Tibial artery (tissue), 4 donors: ENCODE results near the gene ENPP3.

Experiments
- DNase-seq, 2 donors: peaks; one replicate each; pipeline ENCODE4 v3.0.0-alpha.2; 2019
- H3K27ac ChIP-seq, 2 donors: fragments of 200-600 bp; sonication (generic) in 1 of 2; 1 replicate in 1 of 2; 2 replicates in 1 of 2; pipeline ENCODE4 v1.5.1; 2018 to 2019; ENCODE audit warnings: mild to moderate bottlenecking in 1 of 2
- H3K27me3 ChIP-seq, 2 donors: fragments of 200-600 bp; sonication (generic) in 1 of 2; one replicate each; pipeline versions ENCODE4 v1.5.1 to v1.6.0; 2016 to 2019
- H3K36me3 ChIP-seq, 3 donors: fragments of 200-600 bp; sonication (generic) in 2 of 3; one replicate each; pipeline ENCODE4 v1.5.1; 2016 to 2019; ENCODE audit warnings: mild to moderate bottlenecking in 2 of 3
- H3K4me1 ChIP-seq, 4 donors: fragments of 200-600 bp; sonication (generic) in 2 of 4; 1 replicate in 3 of 4; 2 replicates in 1 of 4; pipeline ENCODE4 v1.5.1; 2016 to 2019
- H3K4me3 ChIP-seq, 2 donors: fragments of 200-600 bp; sonication (generic) in 1 of 2; 1 replicate in 1 of 2; 2 replicates in 1 of 2; pipeline ENCODE4 v1.5.1; 2018 to 2019; ENCODE audit warnings: mild to moderate bottlenecking in 2 of 2
- H3K9me3 ChIP-seq, 3 donors: fragments of 200-600 bp; sonication (generic) in 1 of 3; one replicate each; pipeline ENCODE4 v1.5.1; 2016 to 2019
- CTCF ChIP-seq, 2 experiments: fragments of 200-600 bp in 1 of 2; fragments of 450-650 bp in 1 of 2; IDR thresholded peaks; one replicate each; pipeline ENCODE4 v1.5.1; 2017 to 2019; ENCODE audit warnings: antibody characterized with exemption in 2 of 2, mild to moderate bottlenecking in 1 of 2, moderate library complexity in 1 of 2
- intact Hi-C: fragments of 100-400 bp; cut with DNase I; formaldehyde crosslinking; loops from one replicate; pipeline ENCODE4 v1.15.0; 2023; ENCODE audit warnings: low total_unique reads

The ENPP3 gene

DNA sequence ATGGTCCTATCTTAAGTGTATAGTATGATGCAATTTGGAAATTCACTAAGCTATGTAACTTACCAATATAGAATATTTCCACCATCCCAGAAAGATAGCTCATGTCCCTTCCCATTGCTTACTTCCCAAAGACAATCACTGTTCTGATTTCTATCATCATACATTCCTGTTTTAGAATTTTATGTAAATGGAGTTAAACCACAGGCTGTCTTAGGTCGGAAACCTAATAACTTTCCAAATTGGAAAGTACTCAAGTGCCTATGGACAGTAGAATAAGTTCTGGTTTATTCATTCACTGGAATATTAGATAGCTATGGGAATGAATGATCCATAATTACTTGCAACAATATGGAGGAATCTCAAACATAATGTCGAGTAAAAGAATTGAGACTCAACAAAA lies 20.1 kb downstream of the ENPP3 start:
- H3K27ac ChIP-seq = no peak overlapping the region
- no peak for DNase-seq
- TF ChIP-seq CTCF (IDR thresholded peaks at IDR 0.05) = no peak
- no peaks in the 10 kb centered on the region for H3K9me3 ChIP-seq
- intact Hi-C loops = no loop called here
- no peaks in the 10 kb centered on the region for H3K36me3 ChIP-seq
- H3K4me3 ChIP-seq = no peak overlapping the region
- H3K27me3 ChIP-seq = no peaks in the 10 kb centered on the region
- H3K4me1 ChIP-seq = no peaks in the 10 kb centered on the region

DNA sequence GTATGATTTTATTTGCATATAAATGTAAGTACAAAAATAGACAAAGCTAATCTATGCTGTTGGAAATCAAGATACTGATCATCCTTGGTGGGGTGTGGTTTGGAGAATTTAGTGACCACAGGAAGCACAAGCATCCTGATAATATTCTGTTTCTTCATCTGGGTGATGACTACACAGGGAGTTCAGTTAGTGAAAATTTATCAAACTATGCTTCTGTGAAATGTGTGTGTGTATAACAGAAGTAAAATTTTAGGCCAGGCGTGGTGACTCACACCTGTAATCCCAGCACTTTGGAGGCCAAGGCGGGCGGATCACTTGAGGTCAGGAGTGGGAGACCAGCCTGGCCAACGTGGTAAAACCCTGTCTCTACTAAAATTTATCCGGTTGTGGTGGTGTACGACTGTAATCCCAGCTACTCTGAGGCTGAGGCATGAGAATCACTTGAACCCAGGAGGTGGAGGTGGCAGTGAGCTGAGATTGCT lies 20.6 kb downstream of the ENPP3 start:
- Histone ChIP-seq H3K27ac (no peak overlapping the region), H3K36me3 (no peaks in the 10 kb centered on the region), H3K9me3 (no peaks in the 10 kb centered on the region), H3K4me1 (no peaks in the 10 kb centered on the region), H3K27me3 (no peaks in the 10 kb centered on the region), H3K4me3 (no peak overlapping the region)
- intact Hi-C loops = no loop called here
- no peak for DNase-seq
- TF ChIP-seq CTCF (IDR thresholded peaks at IDR 0.05) = no peak

DNA sequence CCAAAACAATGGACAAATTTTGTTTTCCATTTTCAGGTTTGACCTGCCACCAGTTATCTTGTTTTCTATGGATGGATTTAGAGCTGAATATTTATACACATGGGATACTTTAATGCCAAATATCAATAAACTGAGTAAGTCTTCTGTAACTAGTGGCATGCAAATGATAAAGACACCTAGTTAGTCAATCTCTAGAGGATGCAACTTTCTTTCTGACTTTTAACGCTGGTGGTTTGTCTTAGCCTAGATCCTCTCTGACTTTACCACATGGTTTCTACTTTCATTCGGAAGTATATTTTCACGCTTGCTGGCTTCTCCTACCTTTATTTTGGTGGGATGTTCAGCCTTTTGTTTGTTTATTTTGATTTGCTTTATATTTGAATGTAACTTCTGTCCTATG lies 21.2 kb downstream of the ENPP3 start:
- no peaks in the 10 kb centered on the region for H3K27me3 ChIP-seq
- DNase-seq = no peak
- no peak overlapping the region for H3K27ac ChIP-seq
- intact Hi-C loops = no loop called here
- H3K4me3 ChIP-seq = no peak overlapping the region
- H3K36me3 ChIP-seq = no peaks in the 10 kb centered on the region
- no peaks in the 10 kb centered on the region for H3K9me3 ChIP-seq
- no peaks in the 10 kb centered on the region for H3K4me1 ChIP-seq
- TF ChIP-seq CTCF (IDR thresholded peaks at IDR 0.05) = no peak

- no peaks in the 10 kb centered on the region for H3K9me3 ChIP-seq
- intact Hi-C loops = no loop called here
- TF ChIP-seq CTCF (IDR thresholded peaks at IDR 0.05) = no peak
- DNase-seq = no peak
- no peaks in the 10 kb centered on the region for H3K27me3 ChIP-seq
- no peaks in the 10 kb centered on the region for H3K4me1 ChIP-seq
- no peak overlapping the region for H3K4me3 ChIP-seq
- no peak overlapping the region for H3K27ac ChIP-seq
- H3K36me3 ChIP-seq = no peaks in the 10 kb centered on the region
Measured at GRCh38 chr6:131660195-131660594, 23.1 kb downstream of the ENPP3 start.

- H3K4me1 ChIP-seq = no peaks in the 10 kb centered on the region
- H3K9me3 ChIP-seq = no peaks in the 10 kb centered on the region
- TF ChIP-seq CTCF (IDR thresholded peaks at IDR 0.05) = no peak
- no peak for DNase-seq
- H3K27me3 ChIP-seq = no peaks in the 10 kb centered on the region
- no peak overlapping the region for H3K4me3 ChIP-seq
- no peak overlapping the region for H3K27ac ChIP-seq
- intact Hi-C loops = no loop called here
- no peaks in the 10 kb centered on the region for H3K36me3 ChIP-seq
Measured at GRCh38 chr6:131663578-131664165, 26.6 kb downstream of the ENPP3 start.

GRCh38 chr6:131669891-131670290 lies 32.8 kb downstream of the ENPP3 start:
- H3K27me3 ChIP-seq = no peaks in the 10 kb centered on the region
- H3K9me3 ChIP-seq = no peaks in the 10 kb centered on the region
- TF ChIP-seq CTCF (IDR thresholded peaks at IDR 0.05) = no peak
- H3K27ac ChIP-seq = no peak overlapping the region
- no peaks in the 10 kb centered on the region for H3K4me1 ChIP-seq
- no peaks in the 10 kb centered on the region for H3K36me3 ChIP-seq
- no peak overlapping the region for H3K4me3 ChIP-seq
- intact Hi-C loops = no loop called here
- DNase-seq = no peak
